HG02678 (cell line): ENCODE measurements around the gene BSCL2.
"Not testable (repeated sequence)": the region's sequence is repeated elsewhere in the genome, so short reads cannot be mapped to it uniquely, and the experiment has no call there.

Experiments used
- ATAC-seq: cut with Tn5 transposase; IDR thresholded peaks from one replicate; pipeline ENCODE4 v1.9.1; 2021; ENCODE audit warnings: mild to moderate bottlenecking, moderate library complexity; ENCODE audit not compliant: unreplicated experiment

BSCL2 gene

DNA sequence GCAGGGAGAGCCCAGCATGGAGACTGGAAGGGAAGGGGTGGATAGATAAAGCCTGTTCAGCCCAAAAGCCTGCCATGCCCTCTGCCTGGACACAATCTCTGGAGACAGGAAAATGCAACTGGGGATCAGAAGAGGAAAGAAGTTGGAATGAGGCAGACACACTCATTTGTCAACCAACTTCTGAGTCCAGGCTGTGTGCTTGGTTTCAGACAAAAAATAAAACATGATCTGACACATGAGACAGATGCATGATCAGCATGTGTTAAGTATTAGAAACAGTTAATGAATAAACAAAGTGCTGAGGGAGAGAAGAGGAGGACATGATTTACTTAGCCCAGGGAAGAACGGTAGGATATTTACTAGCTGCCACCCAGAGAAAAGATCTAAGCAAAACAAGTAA is 18.7 kb downstream of the BSCL2 start:
- ATAC-seq, result no peak

- ATAC-seq, result no peak
These were observed 19.5 kb downstream of the BSCL2 start for GRCh38 chr11:62687508-62688396.

DNA sequence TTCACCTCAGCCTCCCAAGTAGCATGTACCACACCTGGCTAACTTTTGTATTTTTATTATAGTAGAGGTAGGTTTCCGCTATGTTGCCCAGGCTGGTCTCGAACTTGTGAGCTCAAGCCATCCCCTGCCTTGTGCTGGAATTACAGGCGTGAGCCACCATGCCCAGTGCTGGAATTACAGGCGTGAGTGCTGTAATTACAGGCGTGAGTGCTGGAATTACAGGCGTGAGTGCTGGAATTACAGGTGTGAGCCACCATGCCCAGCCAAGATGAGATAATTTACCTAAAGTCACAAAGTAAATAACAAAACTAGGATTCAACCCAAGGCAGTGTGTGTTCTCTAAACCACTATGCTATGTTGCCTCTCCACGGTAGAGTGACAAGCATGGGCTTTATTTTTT is 24.7 kb downstream of the BSCL2 start:
- no peak for ATAC-seq

DNA sequence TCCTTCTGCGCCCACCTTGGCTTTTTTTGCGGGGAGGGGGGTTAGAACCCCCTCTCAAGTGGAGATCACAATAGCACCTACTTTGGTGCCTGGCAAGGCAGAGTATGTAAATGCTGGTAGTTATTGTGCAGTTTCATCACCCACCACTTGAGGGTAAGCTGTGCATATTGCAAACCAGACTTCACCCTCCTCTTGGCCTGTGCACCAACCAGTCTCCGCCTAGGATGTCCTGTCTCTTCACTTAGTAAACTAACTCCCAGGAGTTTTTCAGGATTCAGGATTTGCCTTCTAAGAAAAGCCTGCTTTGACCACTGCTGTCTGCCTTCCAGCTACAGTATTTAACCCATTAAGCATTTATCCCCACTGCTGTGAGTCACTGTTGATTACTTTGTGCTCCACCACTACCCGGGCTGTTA is 26.4 kb downstream of the BSCL2 start:
- peak; percentile 66 for ATAC-seq

DNA sequence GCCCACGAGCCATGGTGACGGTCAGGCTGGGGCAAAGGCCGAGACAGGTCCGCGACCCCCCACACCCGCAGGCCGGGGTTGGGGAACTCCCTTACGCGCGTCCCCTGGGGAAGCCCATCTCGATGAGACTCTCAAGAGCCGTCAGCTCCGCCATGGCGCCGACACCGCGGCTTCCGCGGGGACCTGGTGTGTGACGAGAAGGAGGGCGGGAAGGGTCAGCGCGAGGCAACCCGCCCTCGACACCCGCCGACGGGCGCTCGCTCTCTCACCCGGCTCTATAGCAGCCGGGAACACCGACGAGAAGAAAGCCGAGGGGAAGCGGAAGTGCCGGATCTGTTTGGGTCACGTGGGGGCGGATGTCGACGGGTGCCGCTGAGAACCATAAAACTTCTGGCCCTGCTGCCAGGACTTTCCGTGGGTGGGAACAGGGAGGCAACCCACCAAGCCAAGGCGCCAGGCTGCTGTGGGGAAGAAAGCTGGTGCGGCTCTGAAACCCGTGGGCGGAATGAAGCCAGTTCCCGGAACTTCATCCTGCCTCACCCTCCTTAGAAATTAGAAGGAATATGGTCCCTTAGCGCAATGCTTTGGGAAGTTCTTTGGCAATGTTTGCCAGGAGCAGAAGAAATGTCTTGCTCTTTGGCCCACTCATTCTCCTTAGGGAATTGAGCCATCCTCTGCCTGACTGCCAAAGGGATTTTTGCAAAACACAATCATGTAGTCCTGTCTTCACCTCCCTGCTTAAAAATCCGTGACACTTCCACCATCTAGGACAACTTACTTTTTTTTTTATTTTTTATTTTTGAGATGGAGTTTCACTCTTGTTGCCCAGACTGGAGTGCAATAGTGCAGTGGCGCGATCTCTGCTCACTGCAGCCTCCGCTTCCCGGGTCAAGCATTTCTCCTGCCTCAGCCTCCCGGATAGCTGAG is 28.2 kb downstream of the BSCL2 start, which contains the start of gene UBXN1:
Gene UBXN1, minus strand, starts transcription at position 304 of the 927 bp plus-strand sequence. Its CDS starts 150 bp downstream, at position 154.
- peak; percentile 71 for ATAC-seq

- no peak for ATAC-seq
These were observed 28.8 kb downstream of the BSCL2 start for GRCh38 chr11:62678433-62678769.

- ATAC-seq, result no peak
These were observed 29.5 kb downstream of the BSCL2 start for GRCh38 chr11:62677714-62678113.

GRCh38 chr11:62677156-62677555 is 30.1 kb downstream of the BSCL2 start:
- ATAC-seq, result no peak

- ATAC-seq, result no peak
These were observed 30.5 kb downstream of the BSCL2 start for GRCh38 chr11:62676698-62677097.

- ATAC-seq, result not testable (repeated sequence)
These were observed 31.8 kb downstream of the BSCL2 start for GRCh38 chr11:62675415-62675814.

DNA sequence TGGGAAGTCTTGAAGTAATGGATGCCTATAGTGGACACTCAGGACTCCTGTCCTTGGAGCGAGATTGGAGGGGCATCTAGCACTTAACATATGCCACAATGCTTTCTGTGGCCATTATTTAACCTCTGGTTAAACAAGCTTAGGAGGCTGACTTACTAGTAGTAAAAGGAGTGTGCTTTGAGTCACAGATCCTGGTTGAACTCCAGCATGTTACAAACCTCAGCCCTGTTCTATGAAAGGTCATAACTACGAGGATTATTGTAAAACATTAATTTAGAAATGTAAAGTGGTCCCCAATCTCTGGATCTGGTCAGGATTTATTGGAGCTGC is 34.1 kb downstream of the BSCL2 start:
- ATAC-seq, result no peak

DNA sequence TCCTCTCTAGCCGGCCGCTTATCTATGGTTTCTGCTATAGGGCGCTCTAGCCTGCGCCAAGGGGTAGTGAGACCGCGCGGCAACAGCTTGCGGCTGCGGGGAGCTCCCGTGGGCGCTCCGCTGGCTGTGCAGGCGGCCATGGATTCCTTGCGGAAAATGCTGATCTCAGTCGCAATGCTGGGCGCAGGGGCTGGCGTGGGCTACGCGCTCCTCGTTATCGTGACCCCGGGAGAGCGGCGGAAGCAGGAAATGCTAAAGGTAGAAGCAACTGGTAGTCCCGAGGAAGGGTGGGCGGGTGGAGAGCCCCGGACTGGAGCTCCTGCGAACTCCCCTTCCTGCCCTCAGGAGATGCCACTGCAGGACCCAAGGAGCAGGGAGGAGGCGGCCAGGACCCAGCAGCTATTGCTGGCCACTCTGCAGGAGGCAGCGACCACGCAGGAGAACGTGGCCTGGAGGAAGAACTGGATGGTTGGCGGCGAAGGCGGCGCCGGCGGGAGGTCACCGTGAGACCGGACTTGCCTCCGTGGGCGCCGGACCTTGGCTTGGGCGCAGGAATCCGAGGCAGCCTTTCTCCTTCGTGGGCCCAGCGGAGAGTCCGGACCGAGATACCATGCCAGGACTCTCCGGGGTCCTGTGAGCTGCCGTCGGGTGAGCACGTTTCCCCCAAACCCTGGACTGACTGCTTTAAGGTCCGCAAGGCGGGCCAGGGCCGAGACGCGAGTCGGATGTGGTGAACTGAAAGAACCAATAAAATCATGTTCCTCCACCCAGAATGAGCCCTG is 35.4 kb downstream of the BSCL2 start, which contains the start of the genes LBHD1 and UQCC3:
Gene LBHD1, minus strand, starts transcription at position 660 of the 782 bp plus-strand sequence. CDS start 2,236 bp downstream, outside the sequence.
Gene UQCC3, plus strand, starts transcription at position 66 of the 782 bp plus-strand sequence. Its CDS starts 73 bp downstream, at position 139.
- ATAC-seq, result peak; percentile 68

- peak; percentile 5 for ATAC-seq
These were observed 36.0 kb downstream of the BSCL2 start for GRCh38 chr11:62671236-62671607.

DNA sequence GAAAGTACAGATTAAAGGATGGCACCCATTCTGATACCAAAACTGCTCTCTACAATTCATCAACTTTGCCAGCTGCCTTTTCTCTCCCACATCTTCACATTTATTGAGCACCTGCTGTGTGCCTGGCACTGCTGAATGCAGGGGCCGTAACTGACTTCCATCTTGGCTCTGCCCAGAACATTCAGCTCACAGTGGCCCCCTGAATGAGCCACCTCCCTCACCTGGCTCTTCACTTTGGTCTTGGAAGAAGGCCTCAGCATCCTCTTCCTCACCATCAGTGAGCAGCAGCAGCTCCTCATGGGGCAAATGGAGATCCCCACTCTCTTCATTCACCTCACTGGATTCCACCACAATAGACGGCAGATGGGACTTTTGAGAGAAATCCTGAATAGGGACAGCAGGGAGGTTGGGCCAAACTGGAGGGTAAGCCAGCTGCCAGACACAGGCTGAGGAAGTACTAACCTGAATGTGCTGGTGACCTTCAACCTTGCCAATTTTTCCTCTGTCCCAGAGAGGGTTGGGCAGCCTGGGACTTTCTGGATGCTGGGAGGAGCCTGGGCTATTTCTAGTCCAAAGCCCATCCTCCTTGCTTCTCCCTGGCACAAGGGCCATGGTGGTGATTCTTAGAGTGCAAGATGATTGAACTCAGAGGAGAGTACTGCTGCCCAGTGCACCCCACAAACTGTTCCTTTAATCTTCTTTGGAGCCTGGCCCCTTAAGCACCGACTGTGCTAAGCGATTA is 37.6 kb downstream of the BSCL2 start:
- no peak for ATAC-seq

GRCh38 chr11:62667460-62667859 is 39.8 kb downstream of the BSCL2 start:
- no peak for ATAC-seq

- no peak for ATAC-seq
These were observed 40.8 kb downstream of the BSCL2 start for GRCh38 chr11:62666259-62666926.

DNA sequence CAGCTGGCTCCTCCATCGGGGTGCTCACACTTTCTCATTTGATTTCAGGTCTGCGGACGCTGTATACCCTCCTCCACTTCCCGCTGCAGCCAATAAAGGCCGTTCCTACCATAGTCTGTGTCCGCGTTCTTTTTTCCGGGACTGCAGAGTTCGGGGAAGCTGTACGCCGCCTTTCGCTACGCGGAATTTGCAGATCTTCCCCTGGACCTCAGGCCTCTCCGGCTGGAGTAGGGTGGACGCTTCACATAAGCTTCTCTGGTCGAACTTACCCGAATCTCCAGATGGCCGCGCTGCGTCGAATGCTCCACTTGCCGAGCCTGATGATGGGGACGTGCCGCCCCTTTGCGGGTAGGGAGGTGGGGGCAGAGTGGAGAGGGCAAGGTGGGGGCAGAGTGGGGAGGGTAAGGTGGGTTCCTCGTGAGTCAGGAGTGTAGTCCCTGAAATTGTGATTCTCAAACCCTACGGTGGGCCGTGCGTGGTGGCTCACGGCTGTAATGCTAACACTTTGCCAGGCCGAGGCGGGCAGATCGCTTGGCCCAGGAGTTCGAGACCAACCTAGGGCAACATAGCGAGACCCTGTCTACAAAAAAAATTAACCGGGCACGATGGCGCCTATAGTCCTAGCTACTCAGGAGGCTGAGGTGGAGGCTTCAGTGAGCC is 41.5 kb downstream of the BSCL2 start:
- peak; percentile 16 for ATAC-seq

- peak; percentile 89 for ATAC-seq
These were observed 42.1 kb downstream of the BSCL2 start, which contains the start of the genes C11orf98 and CSKMT for GRCh38 chr11:62665075-62665598. Gene C11orf98, minus strand, starts transcription at chr11:62665210. Its CDS starts 41 bp downstream, at chr11:62665169. Gene CSKMT, plus strand, starts transcription at chr11:62665312. Its CDS starts 568 bp downstream, at chr11:62665880.
